ENCODE measurements around the gene LAMA5. TPM values are rescaled to one million over a fixed set of nuclear protein-coding genes. Genes with fewer than 3 reads are reported as not detected.

LAMA5 gene
- total RNA-seq, 2 experiments from 2014 or later = 0.40 to 0.63 TPM

- H3K9me3 Mint-ChIP-seq (ENCODE audit: insufficient read depth) = no peaks in the 10 kb centered on the region
- CTCF ChIA-PET = interaction anchor here (1.0 to 1.2 kb wide), 2 partner anchors 9 to 216 kb away, joined by 3 read pairs; no protein-coding TSS in a partner anchor
- DNase-seq (no peak), ATAC-seq (no peak)
- no peak overlapping the region for H3K27ac Mint-ChIP-seq
- POLR2A ChIA-PET = interaction anchor here (0.9 to 1.6 kb wide), 3 partner anchors 9 to 14 kb away, joined by 3 to 6 read pairs (median 3); partner anchors contain the start of gene RPS21
- no peak overlapping the region for H3K4me3 Mint-ChIP-seq
- no peaks in the 10 kb centered on the region for H3K27me3 Mint-ChIP-seq (ENCODE audit: low read depth)
- peaks cover 8% of the 10 kb centered on the region for H3K4me1 Mint-ChIP-seq (ENCODE audit: low read depth)
- H3K36me3 Mint-ChIP-seq (ENCODE audit: low read depth) = peaks cover 8% of the 10 kb centered on the region
These were observed 33.4 kb upstream of the LAMA5 start for GRCh38 chr20:62400541-62400940.

- no peak overlapping the region for H3K27ac Mint-ChIP-seq
- H3K9me3 Mint-ChIP-seq (ENCODE audit: insufficient read depth) = no peaks in the 10 kb centered on the region
- peaks cover 4% of the 10 kb centered on the region for H3K4me1 Mint-ChIP-seq (ENCODE audit: low read depth)
- no peak for DNase-seq
- H3K4me3 Mint-ChIP-seq = no peak overlapping the region
- POLR2A ChIA-PET = interaction anchor here (0.9 to 1.6 kb wide), 2 partner anchors 9 to 13 kb away, joined by 3 to 6 read pairs; partner anchors contain the start of gene RPS21
- peaks cover 8% of the 10 kb centered on the region for H3K36me3 Mint-ChIP-seq (ENCODE audit: low read depth)
- H3K27me3 Mint-ChIP-seq (ENCODE audit: low read depth) = no peaks in the 10 kb centered on the region
- CTCF ChIA-PET = interaction anchor here (1.0 to 1.2 kb wide), 2 partner anchors 10 to 216 kb away, joined by 3 read pairs; no protein-coding TSS in a partner anchor
- ATAC-seq = no peak
These were observed 32.9 kb upstream of the LAMA5 start for GRCh38 chr20:62400021-62400420.

GRCh38 chr20:62398120-62398821 lies 31.2 kb upstream of the LAMA5 start:
- Mint-ChIP-seq H3K27me3 (ENCODE audit: low read depth) (no peaks in the 10 kb centered on the region), H3K27ac (peak overlapping the region; percentile 55), H3K36me3 (ENCODE audit: low read depth) (peaks cover 10% of the 10 kb centered on the region), H3K9me3 (ENCODE audit: insufficient read depth) (no peaks in the 10 kb centered on the region), H3K4me1 (ENCODE audit: low read depth) (no peaks in the 10 kb centered on the region), H3K4me3 (no peak overlapping the region)
- ChIA-PET CTCF (no interaction called here), POLR2A (no interaction called here)
- DNase-seq (no peak), ATAC-seq (no peak)

- no peak for DNase-seq
These were observed 29.5 kb upstream of the LAMA5 start for GRCh38 chr20:62396367-62397239.

GRCh38 chr20:62395311-62396242 lies 28.5 kb upstream of the LAMA5 start:
- Mint-ChIP-seq H3K4me1 (ENCODE audit: low read depth) (no peaks in the 10 kb centered on the region), H3K4me3 (no peak overlapping the region), H3K27me3 (ENCODE audit: low read depth) (no peaks in the 10 kb centered on the region), H3K9me3 (ENCODE audit: insufficient read depth) (no peaks in the 10 kb centered on the region), H3K27ac (no peak overlapping the region), H3K36me3 (ENCODE audit: low read depth) (peaks cover 18% of the 10 kb centered on the region)
- ChIA-PET CTCF (no interaction called here), POLR2A (no interaction called here)
- no peak for DNase-seq
- ATAC-seq = no peak

More at GRCh38 chr20:62396367-62397239, 29.5 kb upstream of the LAMA5 start:
- no peak for ATAC-seq
- Mint-ChIP-seq H3K9me3 (ENCODE audit: insufficient read depth) (no peaks in the 10 kb centered on the region), H3K27me3 (ENCODE audit: low read depth) (no peaks in the 10 kb centered on the region), H3K36me3 (ENCODE audit: low read depth) (peaks cover 14% of the 10 kb centered on the region), H3K4me3 (no peak overlapping the region), H3K4me1 (ENCODE audit: low read depth) (no peaks in the 10 kb centered on the region), H3K27ac (no peak overlapping the region)
- ChIA-PET CTCF (interaction anchor here (0.9 kb wide), 1 partner anchor 13 kb away, joined by 4 read pairs; no protein-coding TSS in a partner anchor), POLR2A (no interaction called here)

- no peak overlapping the region for H3K4me3 Mint-ChIP-seq
- CTCF ChIA-PET = no interaction called here
- H3K9me3 Mint-ChIP-seq (ENCODE audit: insufficient read depth) = no peaks in the 10 kb centered on the region
- H3K36me3 Mint-ChIP-seq (ENCODE audit: low read depth) = peaks cover 24% of the 10 kb centered on the region
- POLR2A ChIA-PET = interaction anchor here (0.6 kb wide), 1 partner anchor 918 kb away, joined by 4 read pairs; no protein-coding TSS in a partner anchor
- peaks cover 3% of the 10 kb centered on the region for H3K4me1 Mint-ChIP-seq (ENCODE audit: low read depth)
- ATAC-seq (no peak), DNase-seq (no peak)
- no peak overlapping the region for H3K27ac Mint-ChIP-seq
- H3K27me3 Mint-ChIP-seq (ENCODE audit: low read depth) = no peaks in the 10 kb centered on the region
These were observed 27.4 kb upstream of the LAMA5 start for GRCh38 chr20:62394248-62395245.

- no peak overlapping the region for H3K27ac Mint-ChIP-seq
- no peaks in the 10 kb centered on the region for H3K9me3 Mint-ChIP-seq (ENCODE audit: insufficient read depth)
- H3K36me3 Mint-ChIP-seq (ENCODE audit: low read depth) = peaks cover 31% of the 10 kb centered on the region
- no peak for ATAC-seq
- H3K4me3 Mint-ChIP-seq = no peak overlapping the region
- ChIA-PET CTCF (no interaction called here), POLR2A (interaction anchor here (0.6 kb wide), 1 partner anchor 919 kb away, joined by 4 read pairs; no protein-coding TSS in a partner anchor)
- H3K27me3 Mint-ChIP-seq (ENCODE audit: low read depth) = no peaks in the 10 kb centered on the region
- no peak for DNase-seq
- peaks cover 8% of the 10 kb centered on the region for H3K4me1 Mint-ChIP-seq (ENCODE audit: low read depth)
These were observed 26.7 kb upstream of the LAMA5 start for GRCh38 chr20:62393830-62394229.

- CTCF ChIA-PET = no interaction called here
- no peak overlapping the region for H3K27ac Mint-ChIP-seq
- no peaks in the 10 kb centered on the region for H3K9me3 Mint-ChIP-seq (ENCODE audit: insufficient read depth)
- H3K36me3 Mint-ChIP-seq (ENCODE audit: low read depth) = peaks cover 37% of the 10 kb centered on the region
- H3K27me3 Mint-ChIP-seq (ENCODE audit: low read depth) = no peaks in the 10 kb centered on the region
- H3K4me3 Mint-ChIP-seq = no peak overlapping the region
- POLR2A ChIA-PET = no interaction called here
- DNase-seq (no peak), ATAC-seq (no peak)
- H3K4me1 Mint-ChIP-seq (ENCODE audit: low read depth) = peaks cover 13% of the 10 kb centered on the region
These were observed 26.2 kb upstream of the LAMA5 start for GRCh38 chr20:62393335-62393665.

- H3K4me3 Mint-ChIP-seq = no peak overlapping the region
- ATAC-seq (no peak), DNase-seq (no peak)
- H3K36me3 Mint-ChIP-seq (ENCODE audit: low read depth) = peaks cover 40% of the 10 kb centered on the region
- ChIA-PET POLR2A (no interaction called here), CTCF (no interaction called here)
- no peak overlapping the region for H3K27ac Mint-ChIP-seq
- no peaks in the 10 kb centered on the region for H3K9me3 Mint-ChIP-seq (ENCODE audit: insufficient read depth)
- H3K4me1 Mint-ChIP-seq (ENCODE audit: low read depth) = peaks cover 18% of the 10 kb centered on the region
- H3K27me3 Mint-ChIP-seq (ENCODE audit: low read depth) = no peaks in the 10 kb centered on the region
These were observed 25.7 kb upstream of the LAMA5 start for GRCh38 chr20:62392621-62393334.

GRCh38 chr20:62392077-62392418 lies 24.9 kb upstream of the LAMA5 start:
- POLR2A ChIA-PET = no interaction called here
- H3K9me3 Mint-ChIP-seq (ENCODE audit: insufficient read depth) = no peaks in the 10 kb centered on the region
- no peak overlapping the region for H3K27ac Mint-ChIP-seq
- DNase-seq = no peak
- peaks cover 40% of the 10 kb centered on the region for H3K36me3 Mint-ChIP-seq (ENCODE audit: low read depth)
- H3K4me1 Mint-ChIP-seq (ENCODE audit: low read depth) = peaks cover 23% of the 10 kb centered on the region
- no peak for ATAC-seq
- no peaks in the 10 kb centered on the region for H3K27me3 Mint-ChIP-seq (ENCODE audit: low read depth)
- CTCF ChIA-PET = no interaction called here
- H3K4me3 Mint-ChIP-seq = no peak overlapping the region

Data from activated CD8-positive, alpha-beta T cell treated with anti-CD3 and anti-CD28 coated beads, Interleukin-2, amount 10 ng/mL, durations not matched to agents 7 days and 5 days (primary cell).